Measurements from ENCODE around the gene PRKD1. TPM values are rescaled to one million over a fixed set of nuclear protein-coding genes. Genes with fewer than 3 reads are reported as not detected.

The PRKD1 gene
- total RNA-seq, 1 donor from 2014 or later: 11.8 TPM

DNA sequence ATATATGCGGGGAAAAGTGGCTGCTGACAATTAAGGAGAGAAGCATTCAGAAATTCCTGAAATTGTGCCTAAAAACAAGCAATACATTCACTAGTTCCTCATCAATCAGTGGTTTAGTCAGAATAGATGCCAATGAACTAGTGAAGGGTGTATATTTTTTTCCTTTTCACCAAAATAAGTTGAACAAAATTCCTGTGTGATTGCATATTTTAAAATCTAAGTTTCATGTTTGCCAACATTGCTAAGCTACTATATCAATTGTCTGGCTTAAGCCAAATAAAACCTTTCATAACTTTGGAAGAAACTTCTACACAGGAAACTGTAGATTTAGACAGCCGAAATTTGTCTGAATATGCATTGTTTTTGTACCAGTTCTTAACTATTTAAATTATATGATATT, 8.7 kb downstream of the PRKD1 start:
- Histone ChIP-seq H3K27me3 (no peaks in the 10 kb centered on the region), H3K36me3 (no peaks in the 10 kb centered on the region), H3K9me3 (no peaks in the 10 kb centered on the region), H3K4me3 (no peak overlapping the region), H3K4me1 (no peaks in the 10 kb centered on the region), H3K27ac (no peak overlapping the region)
- intact Hi-C loops (cut with DNase I): no loop called here
- TF ChIP-seq CTCF (IDR thresholded peaks at IDR 0.05) (no peak), POLR2A (IDR thresholded peaks at IDR 0.05) (no peak), POLR2AphosphoS5 (IDR thresholded peaks at IDR 0.05; ENCODE audit: insufficient read depth in 1 of 2, low read depth in 1 of 2) (no peak)
- no peak for DNase-seq (ENCODE audit: extremely low spot score in 2 of 2)

GRCh38 chr14:29913566-29913965, 14.1 kb downstream of the PRKD1 start:
- intact Hi-C loops (cut with DNase I): no loop called here
- DNase-seq (ENCODE audit: extremely low spot score in 2 of 2): no peak
- H3K9me3 ChIP-seq: no peaks in the 10 kb centered on the region

DNA sequence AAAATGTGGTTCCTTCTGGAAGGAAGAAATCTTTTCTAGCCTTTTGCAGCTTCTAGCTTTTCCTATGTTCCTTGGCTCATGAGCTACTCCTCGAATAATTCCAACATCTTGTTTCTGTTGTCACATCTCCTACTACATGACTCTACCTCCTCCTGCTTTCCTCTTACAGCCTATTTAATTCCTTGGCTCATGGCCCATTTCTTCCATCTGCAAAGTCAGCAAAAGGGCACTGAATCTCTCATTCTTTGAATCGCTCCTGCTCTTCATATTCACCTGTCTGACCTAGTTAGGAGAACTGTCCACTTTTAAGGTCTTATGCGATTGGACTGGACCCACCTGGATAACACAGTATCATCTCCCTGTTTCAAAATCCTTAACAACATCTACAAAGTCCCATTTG, 15.8 kb downstream of the PRKD1 start:
- DNase-seq (ENCODE audit: extremely low spot score in 2 of 2): no peak
- no peak overlapping the region for H3K4me3 ChIP-seq
- H3K36me3 ChIP-seq: no peaks in the 10 kb centered on the region
- intact Hi-C loops (cut with DNase I): no loop called here
- no peaks in the 10 kb centered on the region for H3K4me1 ChIP-seq
- H3K9me3 ChIP-seq: no peaks in the 10 kb centered on the region
- H3K27ac ChIP-seq: no peak overlapping the region
- H3K27me3 ChIP-seq: no peaks in the 10 kb centered on the region
- no peak for TF ChIP-seq POLR2AphosphoS5 (IDR thresholded peaks at IDR 0.05; ENCODE audit: insufficient read depth in 1 of 2, low read depth in 1 of 2)
- no peak for TF ChIP-seq CTCF (IDR thresholded peaks at IDR 0.05)
- TF ChIP-seq POLR2A (IDR thresholded peaks at IDR 0.05): no peak

More at GRCh38 chr14:29913566-29913965, 14.1 kb downstream of the PRKD1 start:
- TF ChIP-seq POLR2AphosphoS5 (IDR thresholded peaks at IDR 0.05; ENCODE audit: insufficient read depth in 1 of 2, low read depth in 1 of 2) (no peak), CTCF (IDR thresholded peaks at IDR 0.05) (no peak), POLR2A (IDR thresholded peaks at IDR 0.05) (no peak)
- H3K27ac ChIP-seq: no peak overlapping the region
- H3K4me3 ChIP-seq: no peak overlapping the region
- no peaks in the 10 kb centered on the region for H3K36me3 ChIP-seq
- H3K4me1 ChIP-seq: no peaks in the 10 kb centered on the region
- no peaks in the 10 kb centered on the region for H3K27me3 ChIP-seq

DNA sequence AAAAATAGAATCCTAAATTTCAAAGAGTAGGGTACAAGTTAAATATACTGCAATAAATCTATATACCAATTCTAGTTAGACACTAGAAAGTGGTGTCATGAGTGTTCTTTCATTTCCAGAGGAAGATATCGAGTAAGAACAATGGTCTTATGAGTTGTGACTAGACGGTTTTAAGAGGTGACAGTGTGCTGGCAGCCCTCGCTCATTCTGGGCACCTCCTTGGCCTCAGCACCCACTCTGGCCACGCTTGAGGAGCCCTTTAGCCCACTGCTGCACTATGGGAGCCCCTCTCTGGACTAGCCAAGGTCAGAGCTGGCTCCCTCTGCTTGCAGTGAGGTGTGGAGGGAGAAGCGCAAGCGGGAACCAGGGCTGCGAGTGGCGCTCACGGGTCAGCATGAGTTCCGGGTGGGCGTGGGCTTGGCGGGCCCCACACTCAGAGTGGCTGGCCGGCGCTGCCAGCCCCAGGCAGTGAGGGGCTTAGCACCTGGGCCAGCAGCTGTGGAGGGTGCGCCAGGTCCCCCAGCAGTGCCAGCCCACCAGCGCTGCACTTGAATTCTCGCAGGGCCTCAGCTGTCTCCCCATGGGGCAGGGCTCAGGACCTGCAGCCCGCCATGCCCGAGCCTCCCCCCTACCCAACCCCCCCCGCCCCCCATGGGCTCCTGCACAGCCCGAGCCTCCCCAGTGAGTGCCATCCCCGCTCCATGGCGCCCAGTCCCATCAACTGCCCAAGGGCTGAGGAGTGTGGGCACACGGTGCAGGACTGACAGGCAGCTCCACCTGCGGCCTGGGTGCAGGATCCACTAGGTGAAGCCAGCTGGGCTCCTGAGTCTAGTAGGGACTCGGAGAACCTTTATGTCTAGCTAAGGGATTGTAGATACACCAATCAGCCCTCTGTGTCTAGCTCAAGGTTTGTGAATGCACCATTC, 18.7 kb downstream of the PRKD1 start:
- Histone ChIP-seq H3K4me1 (no peaks in the 10 kb centered on the region), H3K27ac (no peak overlapping the region), H3K36me3 (no peaks in the 10 kb centered on the region), H3K27me3 (no peaks in the 10 kb centered on the region), H3K9me3 (no peaks in the 10 kb centered on the region), H3K4me3 (no peak overlapping the region)
- TF ChIP-seq CTCF (IDR thresholded peaks at IDR 0.05) (no peak), POLR2AphosphoS5 (IDR thresholded peaks at IDR 0.05; ENCODE audit: insufficient read depth in 1 of 2, low read depth in 1 of 2) (no peak), POLR2A (IDR thresholded peaks at IDR 0.05) (no peak)
- no peak for DNase-seq (ENCODE audit: extremely low spot score in 2 of 2)
- intact Hi-C loops (cut with DNase I): no loop called here

DNA sequence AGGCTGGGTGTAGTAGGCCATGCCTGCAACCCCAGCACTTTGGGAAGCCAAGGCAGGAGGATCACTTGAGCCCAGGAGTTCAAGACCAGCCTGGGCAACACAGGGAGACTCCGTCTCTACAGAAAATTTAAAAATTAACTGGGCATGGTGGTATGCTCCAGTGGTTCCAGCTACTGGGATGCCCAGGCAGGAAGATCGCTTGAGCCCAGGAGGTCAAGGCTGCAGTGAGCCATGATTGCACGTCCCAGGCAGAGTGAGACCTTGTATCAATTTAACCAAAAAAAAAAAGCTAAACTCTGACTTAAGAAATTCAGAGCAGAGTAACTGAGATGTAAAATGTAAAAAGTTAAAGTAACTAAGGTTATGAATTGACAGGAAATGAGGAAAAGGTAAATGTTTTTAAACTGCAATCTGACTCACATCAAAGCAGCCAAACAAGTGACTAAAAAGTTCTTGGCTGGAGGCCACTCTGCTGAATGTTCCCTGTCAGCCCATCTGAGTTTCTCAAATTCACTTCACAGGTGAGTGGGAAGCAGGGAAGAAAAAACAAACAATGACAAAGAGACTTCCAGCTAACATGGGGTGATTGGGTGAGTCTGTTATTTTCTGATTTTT, 21.3 kb downstream of the PRKD1 start:
- TF ChIP-seq POLR2AphosphoS5 (IDR thresholded peaks at IDR 0.05; ENCODE audit: insufficient read depth in 1 of 2, low read depth in 1 of 2) (no peak), CTCF (IDR thresholded peaks at IDR 0.05) (no peak), POLR2A (IDR thresholded peaks at IDR 0.05) (no peak)
- intact Hi-C loops (cut with DNase I): no loop called here
- H3K27ac ChIP-seq: no peak overlapping the region
- no peaks in the 10 kb centered on the region for H3K4me1 ChIP-seq
- H3K36me3 ChIP-seq: no peaks in the 10 kb centered on the region
- no peak for DNase-seq (ENCODE audit: extremely low spot score in 2 of 2)
- H3K9me3 ChIP-seq: no peaks in the 10 kb centered on the region
- no peak overlapping the region for H3K4me3 ChIP-seq
- H3K27me3 ChIP-seq: no peaks in the 10 kb centered on the region
